CD1c-positive myeloid dendritic cell (primary cell): Measurements from ENCODE around the gene ZBTB44.
A peak's percentile ranks its signal among the peaks of the same experiment; 100 is the strongest.
"Not testable (repeated sequence)": the region's sequence is repeated elsewhere in the genome, so short reads cannot be mapped to it uniquely, and the experiment has no call there.

Source experiments
- DNase-seq: peaks from one replicate; pipeline ENCODE4 v3.0.0-alpha.2; 2016; ENCODE audit errors: extremely low spot score

ZBTB44 gene

DNA sequence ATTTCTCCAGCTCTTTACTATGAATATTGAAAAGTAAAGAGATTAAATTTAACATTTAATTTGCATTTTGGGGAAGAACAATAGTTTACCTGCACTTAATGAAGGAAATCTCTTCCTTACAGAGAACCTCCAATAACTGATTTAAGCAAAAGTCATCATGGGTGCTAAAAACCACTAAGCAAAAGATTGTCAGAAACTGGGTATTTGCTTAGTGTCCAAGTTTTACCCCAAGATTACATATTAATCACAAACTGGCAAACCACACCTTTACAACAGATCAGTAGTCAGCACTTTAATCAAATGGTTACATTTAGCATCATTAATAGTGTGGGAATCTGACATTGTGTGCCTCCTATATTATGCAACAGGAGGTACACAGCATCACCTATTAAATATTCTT, 2.7 kb downstream of the ZBTB44 start:
- no peak for DNase-seq

DNA sequence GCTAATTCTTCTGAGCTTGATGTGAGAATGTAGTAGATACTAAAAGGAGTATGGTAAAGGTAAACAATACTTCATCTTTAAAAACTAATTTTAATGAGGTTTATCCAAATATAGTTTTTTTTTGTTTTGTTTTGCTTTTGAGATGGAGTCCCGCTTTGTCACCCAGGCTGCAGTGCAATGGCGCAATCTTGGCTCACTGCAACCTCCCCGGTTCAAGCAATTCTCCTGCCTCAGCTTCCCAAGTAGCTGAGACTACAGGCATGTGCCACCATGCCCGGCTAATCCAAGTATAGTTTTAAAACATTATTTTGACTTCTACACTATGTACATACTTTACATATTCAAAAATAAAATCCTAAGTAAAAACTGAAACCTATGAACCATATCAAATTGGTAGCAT, 4.1 kb downstream of the ZBTB44 start:
- DNase-seq, result no peak

DNA sequence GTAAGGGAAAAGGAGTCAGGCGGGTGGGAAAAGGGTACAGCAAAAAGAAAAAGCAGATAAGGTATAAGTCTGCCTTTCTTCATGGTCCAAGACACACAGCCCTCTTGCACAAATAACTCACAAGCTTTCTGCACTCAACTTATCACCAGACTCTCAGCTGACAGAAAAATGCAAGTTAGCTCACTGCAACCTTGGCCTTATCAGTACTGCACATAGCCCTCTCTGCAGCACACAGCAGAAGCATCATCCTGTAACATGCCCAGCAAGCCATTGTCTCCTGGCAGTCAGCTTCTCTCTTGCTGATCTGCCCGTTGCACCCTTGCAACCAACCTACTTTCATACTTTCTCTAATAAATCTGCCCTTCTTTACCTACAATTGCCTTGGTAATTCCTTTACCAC, 5.8 kb downstream of the ZBTB44 start:
- DNase-seq, result no peak

DNA sequence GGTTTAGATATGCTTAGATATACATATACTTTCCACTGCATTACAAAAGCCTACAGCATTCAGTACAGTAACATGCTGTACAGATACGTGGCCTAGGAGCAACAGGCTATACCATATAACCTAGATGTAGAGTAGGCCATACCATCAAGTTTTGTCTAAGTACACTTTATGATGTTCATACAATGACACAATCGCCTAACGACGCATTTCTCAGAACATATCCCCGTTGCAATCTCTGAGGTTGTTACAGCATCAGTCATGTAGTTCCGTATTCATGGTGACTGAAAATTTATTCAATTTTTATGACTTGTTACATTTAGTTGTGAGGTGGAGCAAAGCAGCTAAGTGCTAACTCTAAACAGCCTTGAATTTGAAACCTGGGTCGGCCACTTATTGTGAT, 6.7 kb downstream of the ZBTB44 start:
- DNase-seq, result no peak

DNA sequence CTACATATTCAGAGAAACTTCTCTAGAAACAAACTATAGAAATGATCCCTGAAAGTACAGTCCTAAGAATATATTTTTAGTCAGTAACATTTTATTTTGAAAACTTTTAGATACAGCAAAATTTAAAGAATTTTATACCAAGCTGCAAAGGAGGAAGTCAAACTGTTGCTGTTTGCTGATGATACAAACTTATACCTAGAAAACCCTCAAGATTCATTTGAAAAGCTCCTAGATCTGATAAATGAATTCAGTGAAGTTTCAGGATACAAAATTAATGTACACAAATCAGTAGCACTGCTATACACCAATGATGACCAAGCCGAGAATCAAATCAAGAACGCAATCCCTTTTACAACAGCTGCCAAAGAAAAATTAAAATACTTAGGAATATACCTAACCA, 10.1 kb downstream of the ZBTB44 start:
- no peak for DNase-seq

DNA sequence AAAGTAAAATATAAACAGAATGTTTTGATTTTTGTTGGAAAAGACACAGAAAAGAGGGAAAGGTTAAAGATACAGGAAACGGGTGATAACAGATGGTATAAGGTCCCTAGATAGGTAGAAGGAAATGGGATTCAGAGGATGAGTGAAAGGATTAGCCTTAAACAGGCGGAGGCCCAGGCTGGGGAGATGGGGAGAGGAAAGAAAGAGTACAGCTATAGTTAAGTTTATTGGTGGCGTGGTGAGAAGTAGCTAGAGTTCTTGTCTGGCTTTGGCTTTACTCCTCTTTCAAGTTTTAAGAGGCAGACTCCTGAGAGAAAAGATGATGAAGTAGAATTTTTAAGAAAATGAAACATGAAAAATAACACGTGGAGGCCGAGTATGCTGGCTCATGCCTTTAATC, 13.7 kb downstream of the ZBTB44 start:
- DNase-seq, result no peak

DNA sequence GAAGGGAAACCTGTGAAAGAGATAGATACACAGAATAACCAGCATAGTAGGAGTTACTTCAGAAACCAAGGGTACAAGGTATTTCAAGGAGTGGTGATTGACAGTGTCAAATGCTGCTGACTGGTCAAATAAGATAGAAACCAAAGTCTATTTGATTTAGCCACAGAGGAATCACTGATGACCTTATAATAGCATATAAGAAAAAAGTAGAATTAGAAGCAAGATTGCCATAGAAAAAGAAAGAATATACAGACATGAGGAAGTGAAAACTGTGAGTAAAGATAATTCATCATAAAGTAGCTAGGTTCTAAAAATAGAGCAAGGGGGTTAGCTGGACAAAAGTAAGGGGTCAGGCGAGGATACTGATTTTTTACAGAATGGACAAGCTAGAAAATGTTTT, 14.2 kb downstream of the ZBTB44 start:
- DNase-seq, result peak; percentile 7

DNA sequence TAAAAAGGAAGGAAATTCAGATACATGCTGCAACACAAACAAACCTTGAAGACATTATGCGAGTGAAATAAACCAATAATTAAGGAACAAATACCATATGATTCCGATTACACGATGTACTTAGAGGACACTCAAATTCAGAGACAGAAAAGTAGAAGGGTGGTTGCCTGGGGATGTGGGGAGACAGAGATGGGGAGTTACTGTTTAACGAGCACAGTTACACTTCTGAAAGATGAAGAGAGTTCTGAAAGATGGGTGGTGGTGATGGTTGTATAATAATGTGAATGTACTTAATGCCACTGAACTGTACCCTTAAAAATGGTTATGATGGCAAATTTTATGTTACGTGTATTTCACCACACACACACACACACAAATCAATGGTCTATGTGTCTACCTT, 14.7 kb downstream of the ZBTB44 start:
- DNase-seq, result no peak

DNA sequence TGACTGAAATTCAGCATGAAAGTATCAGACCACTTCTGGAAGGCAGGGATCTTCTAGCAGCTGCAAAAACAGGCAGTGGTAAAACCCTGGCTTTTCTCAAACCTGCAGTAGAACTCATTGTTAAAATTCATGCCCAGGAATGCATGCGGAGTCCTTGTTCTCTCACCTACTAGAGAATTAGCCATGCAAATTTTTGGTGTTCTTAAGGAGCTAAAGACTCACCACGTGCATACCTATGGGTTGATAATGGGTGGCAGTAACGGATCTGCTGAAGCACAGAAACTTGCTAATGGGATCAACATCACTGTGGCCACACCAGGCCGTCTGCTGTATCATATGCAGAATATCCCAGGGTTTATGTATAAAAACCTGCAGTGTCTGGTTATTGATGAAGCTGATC, 19.1 kb downstream of the ZBTB44 start:
- no peak for DNase-seq

DNA sequence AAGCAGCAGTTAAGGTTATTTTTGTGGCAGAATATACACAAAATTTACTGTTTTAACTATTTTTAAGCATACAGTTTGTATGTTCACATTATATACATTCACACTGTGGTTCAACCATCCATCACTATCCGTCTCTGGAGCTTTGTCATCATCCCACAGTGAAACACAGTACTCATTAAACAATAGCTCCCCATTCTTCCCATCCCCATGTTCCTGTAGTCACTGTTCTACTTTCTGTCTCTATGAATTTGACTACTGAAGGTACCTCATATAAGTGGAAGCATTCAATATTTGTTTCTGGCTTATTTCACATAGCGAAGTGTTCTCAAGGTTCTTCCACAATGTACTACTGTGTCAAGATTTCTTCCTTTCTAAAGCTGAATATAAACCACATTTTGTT, 32.6 kb downstream of the ZBTB44 start:
- DNase-seq, result no peak

DNA sequence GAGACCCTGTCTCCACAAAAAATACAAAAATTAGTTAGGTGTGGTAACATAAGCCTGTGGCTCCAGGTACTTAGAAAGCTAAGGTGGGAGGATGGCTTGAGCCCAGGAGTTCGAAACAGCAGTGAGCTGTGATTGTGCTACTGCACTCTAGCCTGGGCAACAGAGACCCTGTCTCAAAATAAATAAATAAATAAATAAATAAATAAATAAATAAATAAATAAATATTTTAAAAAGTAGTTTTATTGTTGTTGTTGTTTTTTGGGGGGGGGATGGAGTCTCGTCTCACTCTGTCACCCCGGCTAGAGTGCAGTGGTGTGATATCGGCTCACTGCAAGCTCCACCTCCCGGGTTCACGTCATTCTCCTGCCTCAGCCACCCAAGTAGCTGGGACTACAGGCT, 33.4 kb downstream of the ZBTB44 start:
- DNase-seq, result not testable (repeated sequence)

DNA sequence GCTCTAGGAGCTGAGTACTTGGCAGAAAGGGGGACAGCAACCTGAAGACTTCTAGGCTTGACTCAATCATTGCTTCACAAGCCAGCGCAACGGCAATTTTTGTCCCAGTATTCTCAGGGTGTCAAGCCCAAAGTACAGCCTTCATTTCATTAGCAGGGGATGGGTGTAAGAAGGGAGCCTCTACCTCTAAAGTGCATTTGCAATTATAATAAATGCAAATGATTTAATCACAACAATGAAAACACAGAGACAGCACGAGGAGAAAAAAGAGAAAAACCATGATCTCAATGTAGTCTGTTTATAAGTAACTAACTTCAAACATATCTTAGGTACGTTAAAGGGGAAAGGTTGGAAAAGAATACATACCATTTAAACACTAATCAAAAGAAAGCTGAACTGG, 34.7 kb downstream of the ZBTB44 start:
- DNase-seq, result no peak

DNA sequence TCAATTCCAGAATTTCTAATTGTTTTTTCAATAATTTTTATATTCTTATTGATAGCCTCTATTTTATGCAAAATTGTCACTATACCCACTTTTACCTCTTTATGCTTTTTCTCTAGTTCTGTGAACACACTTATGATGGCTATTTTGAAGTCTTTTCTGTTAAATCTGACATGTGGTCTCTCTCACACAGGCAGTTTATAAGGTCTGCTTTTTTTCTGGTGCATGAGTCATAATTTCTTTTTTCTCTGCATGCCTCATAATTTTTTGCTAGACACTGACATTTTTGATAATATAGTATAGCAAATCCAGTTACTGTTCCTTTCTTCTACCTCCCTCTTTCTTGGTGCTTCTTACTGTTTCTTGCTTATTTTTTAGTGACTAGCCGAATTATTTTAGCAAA, 36.0 kb downstream of the ZBTB44 start:
- no peak for DNase-seq

DNA sequence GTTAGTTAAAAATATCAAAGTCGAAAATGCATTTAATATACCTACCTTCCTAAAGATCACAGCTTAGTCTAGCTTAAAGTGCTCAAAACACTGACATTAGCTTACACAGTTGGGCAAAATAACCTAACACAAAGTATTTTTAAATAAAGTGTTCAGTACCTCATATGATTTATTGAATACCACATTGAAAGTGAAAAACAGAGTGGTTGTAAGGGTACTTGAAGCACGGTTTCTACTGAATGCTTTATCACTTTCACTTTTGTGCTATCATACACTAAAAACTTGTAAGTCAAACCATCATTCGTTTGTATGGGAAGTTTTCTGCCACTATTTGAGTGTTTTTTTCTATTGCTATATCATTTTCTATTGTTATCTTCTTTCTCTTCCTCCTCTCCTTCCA, 36.6 kb downstream of the ZBTB44 start:
- no peak for DNase-seq

DNA sequence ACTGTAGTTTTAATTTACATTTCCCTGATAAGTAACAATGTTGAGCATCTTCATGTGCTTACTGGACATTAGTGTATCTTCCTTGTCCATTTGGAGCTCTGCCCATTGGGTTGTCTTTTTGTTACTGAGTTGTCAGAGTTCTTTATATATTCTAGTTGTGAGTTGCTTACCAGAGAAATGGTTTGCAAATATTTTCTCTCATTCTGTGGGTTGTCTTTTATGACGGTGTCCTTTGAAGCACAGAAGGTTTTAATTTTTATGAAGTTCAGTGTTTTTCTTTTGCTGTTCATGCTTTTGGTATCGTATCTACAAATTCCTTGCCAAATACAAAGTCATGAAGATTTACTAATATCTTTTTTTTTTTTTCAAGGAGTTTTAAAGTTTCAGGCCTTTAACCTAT, 42.4 kb downstream of the ZBTB44 start:
- no peak for DNase-seq

DNA sequence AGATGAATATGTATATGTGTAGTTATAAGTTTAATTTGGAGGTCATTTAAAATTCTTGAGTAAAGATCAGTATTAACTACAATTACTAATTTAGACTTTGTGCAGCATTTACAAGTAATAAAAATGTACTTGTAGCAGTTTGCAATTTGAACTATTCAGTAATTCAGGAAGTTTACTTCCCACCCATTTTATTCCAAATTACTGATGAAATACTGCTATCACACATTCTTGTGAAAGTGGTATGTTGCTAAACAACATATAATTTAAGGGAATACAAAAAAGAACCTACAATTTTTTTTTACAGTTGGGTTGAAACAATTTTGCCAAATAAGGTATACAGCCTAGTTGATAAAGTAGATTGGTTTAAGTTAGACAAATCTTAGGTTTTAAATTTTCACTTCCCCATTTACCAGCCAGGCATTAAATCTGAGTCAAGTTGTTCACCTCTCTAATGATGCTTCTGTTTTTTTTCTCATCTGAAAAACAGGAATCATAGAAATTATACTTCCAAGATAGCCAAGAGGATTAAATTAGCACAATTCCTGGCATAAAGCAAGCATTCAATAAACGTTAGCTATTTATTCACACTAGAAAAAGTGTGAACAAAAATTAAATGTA, 45.3 kb downstream of the ZBTB44 start:
- peak; percentile 43 for DNase-seq

DNA sequence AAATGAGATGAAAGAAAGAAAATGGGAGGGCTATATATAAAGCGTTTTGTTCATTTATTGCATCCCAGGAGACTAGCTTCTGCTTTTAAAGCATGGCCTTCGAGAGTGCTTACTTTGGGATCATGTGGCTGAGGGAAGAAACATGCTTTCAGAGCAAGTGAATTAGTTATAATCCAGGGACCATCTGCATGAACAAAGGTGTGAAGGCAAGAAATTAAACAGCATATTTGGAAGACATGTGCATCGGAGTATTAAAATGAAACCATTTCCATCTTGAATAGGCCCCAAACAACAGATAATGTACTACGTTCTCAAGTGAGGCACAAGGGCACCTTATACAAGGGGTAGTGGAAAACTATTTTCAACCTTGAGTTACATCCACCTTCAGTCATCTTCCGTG, 51.4 kb downstream of the ZBTB44 start:
- DNase-seq, result no peak

DNA sequence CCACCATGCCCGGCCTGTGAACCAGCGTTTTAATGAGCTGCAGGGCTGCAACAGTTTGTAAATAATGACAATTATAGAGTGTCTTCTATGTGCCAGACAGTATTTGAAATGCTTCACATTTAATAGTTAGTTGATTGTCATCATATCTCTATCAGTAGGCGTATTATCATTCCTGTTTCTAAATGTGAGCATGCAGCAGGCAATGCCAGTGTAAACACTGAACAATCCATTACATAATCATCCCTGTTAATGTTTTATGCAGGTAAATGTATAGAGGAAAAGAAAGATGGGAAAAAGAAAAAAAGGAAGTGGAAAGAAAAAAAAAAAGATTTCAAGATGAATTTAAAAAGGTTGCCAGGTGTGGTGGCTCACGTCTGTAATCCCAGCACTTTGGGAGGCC, 52.3 kb downstream of the ZBTB44 start:
- DNase-seq, result no peak

DNA sequence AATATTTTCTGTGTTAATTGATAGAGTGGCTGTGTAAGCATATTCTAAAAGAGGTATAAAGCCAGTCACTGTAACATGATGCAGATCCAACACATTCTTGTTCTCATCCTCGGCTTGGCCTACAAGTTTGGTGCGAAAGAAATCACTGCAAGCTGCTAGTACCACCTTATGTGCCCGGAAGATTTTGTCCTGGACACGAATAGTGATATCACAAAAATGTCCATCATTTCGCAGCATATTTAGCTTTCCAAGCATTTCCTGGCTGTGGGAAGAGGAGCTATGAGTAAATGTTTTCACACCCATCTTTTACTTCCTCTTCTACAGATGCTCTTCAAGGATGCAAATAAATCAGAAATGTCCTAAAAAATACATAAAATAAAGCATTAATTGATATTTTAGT, 53.1 kb downstream of the ZBTB44 start:
- DNase-seq, result no peak

DNA sequence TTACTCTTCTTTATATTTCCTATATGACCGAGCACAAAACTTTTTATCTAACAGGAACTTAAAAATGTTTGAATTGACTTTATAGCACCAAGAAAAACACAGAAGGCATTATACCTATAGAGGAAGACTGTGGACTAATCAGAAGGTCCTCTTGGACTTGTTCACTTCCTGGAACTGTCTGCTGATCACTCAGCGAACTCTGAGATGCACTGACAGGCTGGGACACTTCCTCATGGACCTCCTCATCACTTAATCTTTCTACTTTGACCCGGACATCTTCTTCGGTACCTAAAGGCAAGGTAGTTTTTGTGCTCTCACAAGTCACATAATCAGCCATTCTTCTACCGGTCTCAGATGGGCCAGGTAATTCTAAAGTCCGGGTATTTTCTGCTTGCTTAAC, 54.0 kb downstream of the ZBTB44 start:
- no peak for DNase-seq

DNA sequence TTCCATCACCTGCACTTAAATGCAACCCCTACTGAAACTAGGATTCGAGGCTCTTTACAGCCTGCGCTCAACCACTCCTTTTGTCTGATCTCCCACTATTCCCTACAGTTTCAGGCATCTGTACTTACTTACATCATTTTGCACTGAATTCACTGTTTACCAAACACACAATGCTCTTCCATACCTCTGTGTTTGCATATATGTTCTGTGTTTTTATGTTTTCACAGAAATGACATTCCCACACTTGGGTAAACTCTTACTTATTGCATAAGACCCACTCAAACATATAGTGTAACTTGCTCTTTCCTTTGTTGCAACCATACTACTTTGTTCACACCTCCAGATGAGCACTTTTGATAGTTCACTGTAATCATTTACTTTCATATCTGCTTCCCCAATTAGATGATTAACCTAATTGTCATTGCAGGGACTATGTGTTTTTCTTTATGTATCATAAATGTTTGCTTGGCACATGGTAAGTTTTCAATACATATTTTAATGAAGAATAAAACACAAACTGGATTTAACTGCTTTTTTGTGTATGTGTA, 54.6 kb downstream of the ZBTB44 start:
- no peak for DNase-seq

DNA sequence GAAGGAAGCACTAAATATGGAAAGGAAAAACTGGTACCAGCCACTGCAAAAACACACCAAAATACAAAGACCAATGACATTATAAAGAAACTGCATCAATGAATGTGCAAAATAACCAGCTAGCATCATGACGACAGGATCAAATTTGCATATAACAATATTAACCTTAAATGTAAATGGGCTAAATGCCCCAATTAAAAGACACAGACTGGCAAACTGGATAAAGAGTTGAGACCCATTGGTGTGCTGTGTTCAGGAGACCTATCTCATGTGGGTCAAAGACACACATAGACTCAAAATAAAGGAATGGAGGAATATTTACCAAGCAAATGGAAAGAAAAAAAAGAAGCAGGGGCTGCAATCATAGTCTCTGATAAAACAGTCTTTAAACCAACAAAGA, 63.0 kb downstream of the ZBTB44 start:
- not testable (repeated sequence) for DNase-seq

DNA sequence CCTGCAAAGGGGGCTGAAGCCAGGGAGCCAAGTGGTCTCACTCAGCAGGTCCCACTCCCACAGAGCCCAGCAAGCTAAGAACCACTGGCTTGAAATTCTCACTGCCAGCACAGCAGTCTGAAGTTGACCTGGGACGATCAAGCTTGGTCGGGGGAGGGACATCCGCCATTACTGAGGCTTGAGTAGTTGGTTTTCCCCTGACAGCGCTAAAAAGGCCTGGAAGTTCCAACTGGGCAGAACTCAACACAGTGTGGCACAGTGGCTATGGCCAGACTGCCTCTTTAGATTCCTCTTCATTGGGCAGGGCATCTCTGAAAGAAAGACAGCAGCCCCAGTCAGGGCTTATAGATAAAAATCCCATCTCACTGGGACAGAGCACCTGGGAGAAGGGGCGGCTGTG, 64.8 kb downstream of the ZBTB44 start:
- not testable (repeated sequence) for DNase-seq

DNA sequence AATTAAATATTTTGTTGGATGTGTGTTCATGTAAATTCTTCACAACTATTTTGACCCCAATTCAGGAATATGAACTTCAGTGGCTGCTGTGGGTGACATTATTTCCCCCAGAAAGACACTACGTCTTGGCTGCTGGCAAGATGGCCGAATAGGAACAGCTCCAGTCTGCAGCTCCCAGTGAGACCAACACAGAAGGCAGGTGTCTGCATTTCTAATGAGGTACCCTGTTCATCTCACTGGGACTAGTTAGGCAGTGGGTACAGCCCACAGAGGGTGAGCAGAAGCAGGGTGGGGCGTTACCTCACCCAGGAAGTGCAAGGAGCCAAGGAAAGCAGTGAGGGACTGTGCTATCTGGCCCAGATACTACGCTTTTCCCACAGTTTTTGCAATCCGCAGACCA, 65.3 kb downstream of the ZBTB44 start:
- no peak for DNase-seq
